ENCODE results near the gene ETV3L.
"Not testable (repeated sequence)": the region's sequence is repeated elsewhere in the genome, so short reads cannot be mapped to it uniquely, and the experiment has no call there.

DNA sequence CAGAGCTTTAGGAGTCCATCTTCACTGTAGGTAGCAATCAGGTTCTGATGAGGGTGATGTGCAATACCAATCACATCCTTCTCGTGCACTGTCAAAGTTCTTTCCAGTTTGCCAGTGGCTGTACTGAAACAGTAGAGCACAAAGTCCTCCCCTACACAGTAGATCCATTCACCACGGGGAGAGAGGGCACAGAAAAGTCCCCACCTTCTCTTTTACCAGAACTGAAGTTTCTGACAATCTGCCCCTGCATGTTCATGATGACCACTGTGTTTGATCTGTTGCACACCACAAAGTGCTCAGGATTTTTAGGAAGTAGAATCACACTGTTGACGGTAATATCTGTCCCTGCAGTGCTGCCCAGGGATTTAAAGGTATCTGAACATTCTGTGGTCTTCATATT is 40.4 kb downstream of the ETV3L start:
- TF ChIP-seq, protein P1, sequence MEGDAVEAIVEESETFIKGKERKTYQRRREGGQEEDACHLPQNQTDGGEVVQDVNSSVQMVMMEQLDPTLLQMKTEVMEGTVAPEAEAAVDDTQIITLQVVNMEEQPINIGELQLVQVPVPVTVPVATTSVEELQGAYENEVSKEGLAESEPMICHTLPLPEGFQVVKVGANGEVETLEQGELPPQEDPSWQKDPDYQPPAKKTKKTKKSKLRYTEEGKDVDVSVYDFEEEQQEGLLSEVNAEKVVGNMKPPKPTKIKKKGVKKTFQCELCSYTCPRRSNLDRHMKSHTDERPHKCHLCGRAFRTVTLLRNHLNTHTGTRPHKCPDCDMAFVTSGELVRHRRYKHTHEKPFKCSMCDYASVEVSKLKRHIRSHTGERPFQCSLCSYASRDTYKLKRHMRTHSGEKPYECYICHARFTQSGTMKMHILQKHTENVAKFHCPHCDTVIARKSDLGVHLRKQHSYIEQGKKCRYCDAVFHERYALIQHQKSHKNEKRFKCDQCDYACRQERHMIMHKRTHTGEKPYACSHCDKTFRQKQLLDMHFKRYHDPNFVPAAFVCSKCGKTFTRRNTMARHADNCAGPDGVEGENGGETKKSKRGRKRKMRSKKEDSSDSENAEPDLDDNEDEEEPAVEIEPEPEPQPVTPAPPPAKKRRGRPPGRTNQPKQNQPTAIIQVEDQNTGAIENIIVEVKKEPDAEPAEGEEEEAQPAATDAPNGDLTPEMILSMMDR (IDR thresholded peaks at IDR 0.05; ENCODE audit: low read depth, low read length, poor library complexity, severe bottlenecking), result not testable (repeated sequence)
- not testable (repeated sequence) for TF ChIP-seq EZH2phosphoT487 (IDR thresholded peaks at IDR 0.05; ENCODE audit: borderline replicate concordance, low read length)

Measured in DOHH2 (cell line).